ENCODE data around the gene SPEM2. TPM values are rescaled to one million over a fixed set of nuclear protein-coding genes. Genes with fewer than 3 reads are reported as not detected.

The SPEM2 gene
- total and polyA plus RNA-seq, 2 of the 4 experiments (the other 2 are of a cell fraction): not detected

DNA sequence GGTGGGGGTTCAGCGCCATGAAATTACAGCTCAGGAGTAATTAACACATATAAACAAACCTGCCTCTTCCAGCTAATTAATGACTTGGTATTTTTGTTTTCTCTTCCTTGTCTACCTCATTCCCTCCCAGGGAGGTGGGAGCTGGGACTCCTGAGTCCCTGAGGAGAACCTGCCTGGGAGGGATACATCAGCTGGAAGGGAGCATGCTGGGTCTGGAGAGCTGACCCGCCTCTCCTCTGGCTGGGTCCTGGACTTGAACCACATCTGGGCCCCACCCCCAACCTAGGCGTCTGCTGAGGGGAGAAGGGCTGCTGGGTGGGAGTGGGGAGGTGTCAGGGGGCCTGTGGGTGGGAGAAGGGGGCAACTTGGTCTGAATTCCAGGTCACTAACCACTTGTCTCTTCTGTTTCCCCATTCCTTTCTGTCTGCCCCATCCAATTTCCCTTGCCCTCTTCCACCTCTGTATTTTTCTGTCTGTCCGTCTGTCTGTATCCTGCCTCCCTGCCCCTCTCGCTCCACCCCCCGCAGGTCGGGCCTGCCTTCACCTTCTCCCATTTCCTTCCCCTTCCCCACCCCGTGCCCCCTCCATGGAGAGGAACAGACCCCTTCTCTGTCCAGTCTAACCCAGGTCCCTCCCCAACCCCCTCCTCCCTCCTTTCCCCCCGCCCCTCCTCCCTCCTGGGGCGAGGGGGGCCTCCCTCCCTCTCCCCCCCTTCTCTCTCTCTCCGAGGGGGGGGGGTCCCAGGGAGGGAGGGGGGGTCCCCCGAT is 17.7 kb upstream of the SPEM2 start, which contains the start of gene NLGN2:
TSS of gene NLGN2 (plus strand) at position 361 of the 767 bp plus-strand sequence. CDS start 411 bp downstream, outside the sequence.
- no peak for TF ChIP-seq SMC3 (IDR thresholded peaks at IDR 0.05; ENCODE audit: low read depth, low read length)
- TF ChIP-seq MAZ (IDR thresholded peaks at IDR 0.05; ENCODE audit: borderline replicate concordance, low read depth, low read length): no peak
- no peak for TF ChIP-seq MXI1 (IDR thresholded peaks at IDR 0.05; ENCODE audit: borderline replicate concordance, low read depth, low read length)
- TF ChIP-seq CEBPB (IDR thresholded peaks at IDR 0.05; ENCODE audit: low read depth, low read length): no peak
- TF ChIP-seq, protein P1, sequence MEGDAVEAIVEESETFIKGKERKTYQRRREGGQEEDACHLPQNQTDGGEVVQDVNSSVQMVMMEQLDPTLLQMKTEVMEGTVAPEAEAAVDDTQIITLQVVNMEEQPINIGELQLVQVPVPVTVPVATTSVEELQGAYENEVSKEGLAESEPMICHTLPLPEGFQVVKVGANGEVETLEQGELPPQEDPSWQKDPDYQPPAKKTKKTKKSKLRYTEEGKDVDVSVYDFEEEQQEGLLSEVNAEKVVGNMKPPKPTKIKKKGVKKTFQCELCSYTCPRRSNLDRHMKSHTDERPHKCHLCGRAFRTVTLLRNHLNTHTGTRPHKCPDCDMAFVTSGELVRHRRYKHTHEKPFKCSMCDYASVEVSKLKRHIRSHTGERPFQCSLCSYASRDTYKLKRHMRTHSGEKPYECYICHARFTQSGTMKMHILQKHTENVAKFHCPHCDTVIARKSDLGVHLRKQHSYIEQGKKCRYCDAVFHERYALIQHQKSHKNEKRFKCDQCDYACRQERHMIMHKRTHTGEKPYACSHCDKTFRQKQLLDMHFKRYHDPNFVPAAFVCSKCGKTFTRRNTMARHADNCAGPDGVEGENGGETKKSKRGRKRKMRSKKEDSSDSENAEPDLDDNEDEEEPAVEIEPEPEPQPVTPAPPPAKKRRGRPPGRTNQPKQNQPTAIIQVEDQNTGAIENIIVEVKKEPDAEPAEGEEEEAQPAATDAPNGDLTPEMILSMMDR (conservative IDR thresholded peaks at IDR 0.05; ENCODE audit: low read depth, low read length): no peak
- no peak for TF ChIP-seq CHD1 (IDR thresholded peaks at IDR 0.05; ENCODE audit: low read depth, low read length)
- no peak for TF ChIP-seq RAD21 (IDR thresholded peaks at IDR 0.05; ENCODE audit: low read length)
- TF ChIP-seq RCOR1 (IDR thresholded peaks at IDR 0.05; ENCODE audit: insufficient replicate concordance, low read length): no peak
- no peak for TF ChIP-seq NFE2L2 (IDR thresholded peaks at IDR 0.05; ENCODE audit: low read depth, low read length)
- no peak for TF ChIP-seq FOS (IDR thresholded peaks at IDR 0.05; ENCODE audit: low read depth, low read length)
- TF ChIP-seq POLR2A (IDR thresholded peaks at IDR 0.05; ENCODE audit: low read depth, low read length): no peak
- no peak for TF ChIP-seq RFX5 (IDR thresholded peaks at IDR 0.05; ENCODE audit: low read depth, low read length)
- no peak for TF ChIP-seq BHLHE40 (IDR thresholded peaks at IDR 0.05; ENCODE audit: low read depth, low read length)
- TF ChIP-seq, protein P2, sequence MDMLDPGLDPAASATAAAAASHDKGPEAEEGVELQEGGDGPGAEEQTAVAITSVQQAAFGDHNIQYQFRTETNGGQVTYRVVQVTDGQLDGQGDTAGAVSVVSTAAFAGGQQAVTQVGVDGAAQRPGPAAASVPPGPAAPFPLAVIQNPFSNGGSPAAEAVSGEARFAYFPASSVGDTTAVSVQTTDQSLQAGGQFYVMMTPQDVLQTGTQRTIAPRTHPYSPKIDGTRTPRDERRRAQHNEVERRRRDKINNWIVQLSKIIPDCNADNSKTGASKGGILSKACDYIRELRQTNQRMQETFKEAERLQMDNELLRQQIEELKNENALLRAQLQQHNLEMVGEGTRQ (IDR thresholded peaks at IDR 0.05; ENCODE audit: low read depth, low read length): no peak
- no peak for TF ChIP-seq MAFK (IDR thresholded peaks at IDR 0.05; ENCODE audit: low read depth, low read length)
- TF ChIP-seq, protein P3, sequence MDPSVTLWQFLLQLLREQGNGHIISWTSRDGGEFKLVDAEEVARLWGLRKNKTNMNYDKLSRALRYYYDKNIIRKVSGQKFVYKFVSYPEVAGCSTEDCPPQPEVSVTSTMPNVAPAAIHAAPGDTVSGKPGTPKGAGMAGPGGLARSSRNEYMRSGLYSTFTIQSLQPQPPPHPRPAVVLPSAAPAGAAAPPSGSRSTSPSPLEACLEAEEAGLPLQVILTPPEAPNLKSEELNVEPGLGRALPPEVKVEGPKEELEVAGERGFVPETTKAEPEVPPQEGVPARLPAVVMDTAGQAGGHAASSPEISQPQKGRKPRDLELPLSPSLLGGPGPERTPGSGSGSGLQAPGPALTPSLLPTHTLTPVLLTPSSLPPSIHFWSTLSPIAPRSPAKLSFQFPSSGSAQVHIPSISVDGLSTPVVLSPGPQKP (IDR thresholded peaks at IDR 0.05; ENCODE audit: borderline replicate concordance, low read depth, low read length): no peak
- 48% methylated on average over 3 of the region's 12 CpGs; no CpG with 5 or more reads in 1 of the 2 experiments for whole genome bisulfite sequencing, 2 experiments (ENCODE audit: extremely low coverage in 2 of 2, insufficient read length in 1 of 2)
- Histone ChIP-seq H3K18ac (ENCODE audit: low read depth, low read length) (no peak within 1 kb of the TSS), H3K4me1 (ENCODE audit: control insufficient read depth, insufficient read depth, low read length) (peaks cover 9% of the 10 kb centered on the region), H4K91ac (ENCODE audit: insufficient read depth, low read depth, low read length) (no peak within 1 kb of the TSS), H3K4ac (ENCODE audit: low read depth, low read length) (no peak within 1 kb of the TSS), H2BK20ac (ENCODE audit: low read depth, low read length) (no peak within 1 kb of the TSS), H3K23ac (ENCODE audit: low read depth, low read length) (no peak within 1 kb of the TSS), H3K9me1 (ENCODE audit: insufficient read depth, low read length) (0 out of 2 replicates have a peak, but pooled peaks cover 4% of the 10 kb centered on the region), H3K56ac (ENCODE audit: extremely low read depth, insufficient read depth, low read length) (no peak within 1 kb of the TSS), H4K5ac (ENCODE audit: low read depth, low read length) (no peak within 1 kb of the TSS), H3K27ac (ENCODE audit: insufficient read depth, low read length) (no peak within 1 kb of the TSS), H3K79me1 (ENCODE audit: low read depth in 1 of 2, low read length in 2 of 2) (peaks cover 5 to 42% of the 10 kb centered on the region in 2 experiments), H3K36me3 (ENCODE audit: control insufficient read depth, insufficient read depth, low read length) (peaks cover 26% of the 10 kb centered on the region), H2BK5ac (ENCODE audit: low read depth, low read length, poor library complexity, severe bottlenecking) (no peak within 1 kb of the TSS), H2AK9ac (replicated peaks; ENCODE audit: low read depth, low read length, poor library complexity) (no peak within 1 kb of the TSS), H3K27me3 (ENCODE audit: control insufficient read depth, insufficient read depth, low read length) (no peaks in the 10 kb centered on the region), H3K4me3 (ENCODE audit: insufficient read depth, low read depth, low read length) (no peak within 1 kb of the TSS), H3K4me2 (ENCODE audit: low read depth, low read length) (peak within 1 kb of the TSS; percentile 42; the same call in 1 of the 2 replicates), H3K9me3 (ENCODE audit: control insufficient read depth, insufficient read depth, low read length) (no peaks in the 10 kb centered on the region), H4K20me1 (ENCODE audit: insufficient read depth, low read length) (peaks cover 7% of the 10 kb centered on the region), H2AFZ (replicated peaks; ENCODE audit: low read length, poor library complexity) (no peak within 1 kb of the TSS), H2AK5ac (ENCODE audit: low read depth, low read length) (no peak within 1 kb of the TSS), H2BK120ac (ENCODE audit: low read depth, low read length) (no peak within 1 kb of the TSS), H3K14ac (replicated peaks; ENCODE audit: low read depth, low read length) (no peak within 1 kb of the TSS), H3K9ac (ENCODE audit: low read depth, low read length) (no peak within 1 kb of the TSS), H4K8ac (ENCODE audit: low read depth in 2 of 2, low read length in 2 of 2) (no peak within 1 kb of the TSS), H2BK15ac (ENCODE audit: low read depth, low read length) (no peak within 1 kb of the TSS)
- dilution Hi-C loops (cut with HindIII; ENCODE audit: low sequenced_read_pairs, unreplicated experiment): no loop called here
- BruUV-seq (replicated peaks): no TSS peak
- intact Hi-C loops (cut with micrococcal nuclease): no loop called here
- ChIA-PET POLR2A (ENCODE audit: unreplicated experiment) (no interaction called here), CTCF (no interaction called here)
- ATAC-seq (ENCODE audit: low read depth) (no peak), DNase-seq (no peak)
- in situ Hi-C loops (cut with MboI; ENCODE audit: low sequenced_read_pairs): no loop called here
